Testis (tissue), 3 donors: Measurements from ENCODE around the gene FOXA1. TPM values are rescaled to one million over a fixed set of nuclear protein-coding genes. Genes with fewer than 3 reads are reported as not detected.
A peak's percentile ranks its signal among the peaks of the same experiment; 100 is the strongest.

Experiments
- DNase-seq: peaks from one replicate; pipeline ENCODE4 v3.0.0-alpha.2; 2019
- H3K27ac ChIP-seq, 2 donors: fragments of 200-600 bp; sonication (generic); one replicate each; pipeline ENCODE4 v1.5.1; 2019
- H3K27me3 ChIP-seq: fragments of 200-600 bp; sonication (generic); one replicate; pipeline ENCODE4 v1.5.1; 2019
- H3K36me3 ChIP-seq: fragments of 200-600 bp; sonication (generic); one replicate; pipeline ENCODE4 v1.5.1; 2017; ENCODE audit warnings: low read depth; ENCODE audit errors: missing control alignments
- H3K4me1 ChIP-seq: fragments of 200-600 bp; sonication (generic); one replicate; pipeline ENCODE4 v1.5.1; 2019
- H3K4me3 ChIP-seq, 2 donors: fragments of 200-600 bp; sonication (generic); one replicate each; pipeline ENCODE4 v1.5.1; 2017 to 2019
- H3K9me3 ChIP-seq: fragments of 200-600 bp; sonication (generic); one replicate; pipeline ENCODE4 v1.5.1; 2017
- POLR2A ChIP-seq: fragments of 450-650 bp; IDR thresholded peaks from one replicate; pipeline ENCODE4 v1.6.1; 2017; ENCODE audit warnings: antibody characterized with exemption, mild to moderate bottlenecking, moderate library complexity
- WGBS, 2 donors: methylation state at CpG; one replicate each; pipeline ENCODE4 v1.1.5; 2018; 5-methylcytosine and 5-hydroxymethylcytosine counted together
- intact Hi-C: fragments of 100-400 bp; cut with DNase I; formaldehyde crosslinking; loops from one replicate; pipeline ENCODE4 v1.15.1; 2023; ENCODE audit warnings: low total_unique reads
- polyA plus RNA-seq: library from polyadenylated mRNA; stranded (reverse); fragments of 350-450 nt; fragmentation: Illumina TruSeq; extraction: RNeasy Lipid Tissue Mini Kit (QIAGEN cat#74804); gene quantifications from one replicate; pipeline ENCODE4 v1.2.3, GENCODE V29; 2014; ENCODE audit warnings: low read depth, low replicate concordance; ENCODE audit not compliant: insufficient read depth
- total RNA-seq, 2 donors: library from RNA; depleted of rRNA; stranded (reverse); fragments of >200 nt; gene quantifications; one replicate each; pipeline ENCODE4 v1.2.3, GENCODE V29; 2016
- TF ChIP-seq, protein P1 (sequence below), 3 experiments: fragments of 450-650 bp in 2 of 3; fragments of 200-600 bp in 1 of 3; sonication (generic) in 1 of 3; IDR thresholded peaks; one replicate each; pipeline ENCODE4 v1.5.1; 2016 to 2019; ENCODE audit warnings: antibody characterized with exemption in 3 of 3, mild to moderate bottlenecking in 2 of 3, moderate library complexity in 1 of 3

The FOXA1 gene
- total and polyA plus RNA-seq, 3 donors from 2014 or later = 0.95 to 3.0 (median 2.2) TPM

DNA sequence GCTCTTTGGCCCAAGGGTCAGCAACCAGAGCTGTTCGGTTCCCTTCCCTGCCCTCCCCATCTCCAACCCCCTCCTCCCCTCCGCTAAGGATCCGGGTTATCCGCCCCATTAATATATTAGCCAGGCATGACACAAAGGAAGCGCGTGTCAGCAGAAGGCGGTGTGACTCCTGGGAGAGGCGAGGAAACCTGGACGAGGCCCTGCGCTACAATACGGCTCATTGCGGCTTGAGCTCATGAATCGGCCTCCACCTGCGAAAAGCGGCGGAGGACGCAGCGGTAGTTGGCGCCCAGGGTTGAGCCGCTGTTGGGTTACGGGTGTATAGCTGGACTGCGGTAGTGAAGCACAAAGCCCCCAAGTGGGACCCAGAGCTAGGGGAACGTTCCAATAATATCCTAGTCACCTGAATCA is 9.9 kb downstream of the FOXA1 start:
- 9 to 14% methylated on average over 20 to 23 of the region's 23 CpGs for WGBS, 2 donors
- DNase-seq = no peak
- TF ChIP-seq, protein P1, sequence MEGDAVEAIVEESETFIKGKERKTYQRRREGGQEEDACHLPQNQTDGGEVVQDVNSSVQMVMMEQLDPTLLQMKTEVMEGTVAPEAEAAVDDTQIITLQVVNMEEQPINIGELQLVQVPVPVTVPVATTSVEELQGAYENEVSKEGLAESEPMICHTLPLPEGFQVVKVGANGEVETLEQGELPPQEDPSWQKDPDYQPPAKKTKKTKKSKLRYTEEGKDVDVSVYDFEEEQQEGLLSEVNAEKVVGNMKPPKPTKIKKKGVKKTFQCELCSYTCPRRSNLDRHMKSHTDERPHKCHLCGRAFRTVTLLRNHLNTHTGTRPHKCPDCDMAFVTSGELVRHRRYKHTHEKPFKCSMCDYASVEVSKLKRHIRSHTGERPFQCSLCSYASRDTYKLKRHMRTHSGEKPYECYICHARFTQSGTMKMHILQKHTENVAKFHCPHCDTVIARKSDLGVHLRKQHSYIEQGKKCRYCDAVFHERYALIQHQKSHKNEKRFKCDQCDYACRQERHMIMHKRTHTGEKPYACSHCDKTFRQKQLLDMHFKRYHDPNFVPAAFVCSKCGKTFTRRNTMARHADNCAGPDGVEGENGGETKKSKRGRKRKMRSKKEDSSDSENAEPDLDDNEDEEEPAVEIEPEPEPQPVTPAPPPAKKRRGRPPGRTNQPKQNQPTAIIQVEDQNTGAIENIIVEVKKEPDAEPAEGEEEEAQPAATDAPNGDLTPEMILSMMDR (IDR thresholded peaks at IDR 0.05) = no peak
- TF ChIP-seq POLR2A = no peak
- H3K27me3 ChIP-seq = no peaks in the 10 kb centered on the region
- no peaks in the 10 kb centered on the region for H3K4me1 ChIP-seq
- peak overlapping the region; percentile 22 to 51 for H3K4me3 ChIP-seq
- intact Hi-C loops = no loop called here
- no peaks in the 10 kb centered on the region for H3K9me3 ChIP-seq
- H3K36me3 ChIP-seq = no peaks in the 10 kb centered on the region
- H3K27ac ChIP-seq = no peak overlapping the region

- H3K27ac ChIP-seq = no peak overlapping the region
- H3K36me3 ChIP-seq = no peaks in the 10 kb centered on the region
- 7% methylated on average over 17 to 62 of the region's 62 CpGs for WGBS, 2 donors
- no peaks in the 10 kb centered on the region for H3K27me3 ChIP-seq
- H3K9me3 ChIP-seq = no peaks in the 10 kb centered on the region
- no peaks in the 10 kb centered on the region for H3K4me1 ChIP-seq
- TF ChIP-seq, protein P1 (IDR thresholded peaks at IDR 0.05) = no peak
- no peak for TF ChIP-seq POLR2A
- DNase-seq = no peak
- peak overlapping the region; percentile 22 to 51 for H3K4me3 ChIP-seq
- intact Hi-C loops = no loop called here
These were observed 10.6 kb downstream of the FOXA1 start for GRCh38 chr14:37584211-37585100.

DNA sequence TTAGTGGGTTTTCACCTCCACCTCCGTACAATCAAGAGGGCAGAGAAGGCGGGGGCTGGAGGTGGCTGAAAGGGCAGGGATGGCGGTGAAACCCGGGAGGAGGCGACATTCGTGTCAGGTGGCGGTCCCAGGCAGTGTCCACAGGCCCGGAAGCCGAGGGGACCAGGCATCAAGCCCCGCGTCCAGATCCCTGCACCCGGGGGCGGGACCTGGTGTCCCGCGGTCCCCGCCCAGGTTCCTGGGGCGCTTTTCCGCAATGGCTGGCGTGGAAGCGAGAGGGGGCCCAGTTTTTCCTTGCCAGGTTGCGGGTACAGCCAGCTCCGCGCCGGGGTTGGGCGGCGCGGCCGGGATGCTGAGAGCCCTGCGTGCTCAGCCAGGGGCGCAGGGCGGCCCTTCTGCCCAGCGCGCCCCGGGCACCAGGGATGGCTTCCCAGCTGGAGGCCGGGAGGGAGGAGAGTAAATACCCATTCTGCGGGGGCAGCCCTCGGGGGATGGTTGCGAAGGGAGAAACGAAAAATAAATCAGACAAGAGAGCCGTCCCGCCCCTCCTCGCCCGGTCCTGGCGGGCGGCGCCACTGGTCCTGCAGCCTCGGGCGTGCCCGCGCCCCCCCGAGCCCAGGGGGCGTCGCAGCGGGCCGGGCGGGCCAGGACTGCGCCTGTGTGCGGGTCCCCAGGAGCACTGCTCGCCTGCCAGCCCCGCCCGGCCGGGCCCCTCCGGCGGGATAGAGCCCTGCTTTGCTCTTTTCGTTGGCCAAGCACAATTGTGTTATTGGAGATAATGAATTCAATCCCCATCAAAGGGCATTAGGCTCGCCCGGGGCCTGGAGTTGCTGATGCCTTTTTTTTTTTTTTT is 11.5 kb downstream of the FOXA1 start:
- H3K27me3 ChIP-seq = no peaks in the 10 kb centered on the region
- no peaks in the 10 kb centered on the region for H3K4me1 ChIP-seq
- no peaks in the 10 kb centered on the region for H3K9me3 ChIP-seq
- no peaks in the 10 kb centered on the region for H3K36me3 ChIP-seq
- WGBS, 2 donors = 12 to 34% methylated on average over 13 to 66 of the region's 67 CpGs
- intact Hi-C loops = no loop called here
- no peak overlapping the region for H3K27ac ChIP-seq
- no peak for DNase-seq
- H3K4me3 ChIP-seq = peak overlapping the region; percentile 22 to 51
- TF ChIP-seq, protein P1 (IDR thresholded peaks at IDR 0.05) = no peak
- no peak for TF ChIP-seq POLR2A

DNA sequence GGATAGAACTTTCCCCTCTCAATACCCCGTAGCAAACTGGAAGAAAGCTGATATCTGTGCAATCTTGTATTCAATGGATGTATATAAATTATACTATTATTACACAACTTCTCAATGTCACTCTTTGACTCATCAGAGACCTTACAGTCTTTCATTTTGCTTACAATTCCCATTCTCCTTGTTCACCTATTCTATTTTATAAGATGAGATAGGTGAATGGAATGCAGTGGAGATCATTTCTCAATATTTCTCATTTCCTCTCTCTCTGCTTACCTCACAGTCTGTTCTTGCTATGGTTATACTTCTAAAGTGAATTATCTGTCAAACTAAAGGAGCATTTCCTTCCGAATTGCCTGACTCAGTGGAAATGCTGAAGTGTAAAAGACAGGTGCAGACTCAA is 14.9 kb downstream of the FOXA1 start:
- no peak for TF ChIP-seq POLR2A
- TF ChIP-seq, protein P1 (IDR thresholded peaks at IDR 0.05) = no peak
- no peaks in the 10 kb centered on the region for H3K27me3 ChIP-seq
- WGBS, 2 donors = 90 to 94% methylated on average over 2 of the region's 2 CpGs
- intact Hi-C loops = no loop called here
- DNase-seq = no peak
- no peak overlapping the region for H3K4me3 ChIP-seq
- no peaks in the 10 kb centered on the region for H3K36me3 ChIP-seq
- no peak overlapping the region for H3K27ac ChIP-seq
- no peaks in the 10 kb centered on the region for H3K4me1 ChIP-seq
- H3K9me3 ChIP-seq = no peaks in the 10 kb centered on the region
